Activated B cell treated with CpG ODN at 0.5 μM for 24 hours (primary cell): ENCODE data around the gene GOLIM4. TPM values are rescaled to one million over a fixed set of nuclear protein-coding genes. Genes with fewer than 3 reads are reported as not detected.

Experiments
- ATAC-seq: fragments of 200-7000 bp; cut with Tn5 transposase; one replicate; pipeline ENCODE4 v1.10.0; 2021; ENCODE audit warnings: low read depth, mild to moderate bottlenecking, moderate library complexity
- CTCF ChIA-PET: fragments of 350-600 bp; sonication (Branson Sonifier 250); formaldehyde crosslinking; loops from one replicate; lab custom pipeline; 2021; ENCODE audit warnings: antibody characterized with exemption; lab: Charles Lee
- POLR2A ChIA-PET: fragments of 350-600 bp; sonication (Branson Sonifier 250); formaldehyde crosslinking; loops from one replicate; lab custom pipeline; 2021; ENCODE audit warnings: antibody characterized with exemption; lab: Charles Lee
- DNase-seq: peaks from one replicate; pipeline ENCODE4 v3.0.0; 2022
- H3K27ac Mint-ChIP-seq: one replicate; pipeline ENCODE4 v1.8.0; 2020; ENCODE audit warnings: mixed read lengths
- H3K27me3 Mint-ChIP-seq: one replicate; pipeline ENCODE4 v1.8.0; 2021; ENCODE audit warnings: mixed read lengths
- H3K36me3 Mint-ChIP-seq: one replicate; pipeline ENCODE4 v1.8.0; 2021; ENCODE audit warnings: low read depth, mixed read lengths
- H3K4me1 Mint-ChIP-seq: one replicate; pipeline ENCODE4 v1.8.0; 2021; ENCODE audit warnings: mixed read lengths
- H3K4me3 Mint-ChIP-seq: one replicate; pipeline ENCODE4 v1.8.0; 2020; ENCODE audit warnings: mild to moderate bottlenecking, mixed read lengths
- H3K9me3 Mint-ChIP-seq: one replicate; pipeline ENCODE4 v1.8.0; 2020; ENCODE audit warnings: mixed read lengths
- intact Hi-C: fragments of 100-400 bp; cut with micrococcal nuclease; formaldehyde crosslinking; loops from one replicate; pipeline ENCODE4 v1.15.1; 2024
- total RNA-seq: library from RNA; stranded (reverse); gene quantifications from 2 replicates; pipeline ENCODE4 v1.2.3, GENCODE V29; 2022
- TF ChIP-seq, protein P1 (sequence below): fragments of 200-600 bp; IDR thresholded peaks from one replicate; pipeline ENCODE4 v1.8.0; 2022; ENCODE audit warnings: antibody characterized with exemption, mild to moderate bottlenecking

Gene GOLIM4
- total RNA-seq, 1 donor from 2014 or later: 8.5 TPM

DNA sequence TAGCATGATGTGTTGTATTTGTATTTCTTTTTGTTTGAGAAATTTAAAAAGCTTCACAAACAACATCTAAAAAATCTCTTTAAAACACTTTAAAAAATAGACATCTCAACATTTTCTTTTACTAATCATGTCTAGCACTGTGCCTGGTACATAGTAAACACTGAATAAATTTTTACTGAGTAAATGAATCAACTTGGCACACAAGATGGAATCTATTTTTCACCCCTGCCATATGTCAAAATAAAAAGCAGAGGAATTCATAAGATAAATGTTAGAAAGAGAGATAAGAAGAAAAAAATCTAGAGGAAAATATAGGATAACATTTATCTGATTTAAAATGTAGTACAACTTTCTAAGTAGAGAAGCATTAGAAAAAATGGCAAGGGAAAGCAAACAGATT is 8.6 kb upstream of the GOLIM4 start:
- intact Hi-C loops: no loop called here
- TF ChIP-seq, protein P1, sequence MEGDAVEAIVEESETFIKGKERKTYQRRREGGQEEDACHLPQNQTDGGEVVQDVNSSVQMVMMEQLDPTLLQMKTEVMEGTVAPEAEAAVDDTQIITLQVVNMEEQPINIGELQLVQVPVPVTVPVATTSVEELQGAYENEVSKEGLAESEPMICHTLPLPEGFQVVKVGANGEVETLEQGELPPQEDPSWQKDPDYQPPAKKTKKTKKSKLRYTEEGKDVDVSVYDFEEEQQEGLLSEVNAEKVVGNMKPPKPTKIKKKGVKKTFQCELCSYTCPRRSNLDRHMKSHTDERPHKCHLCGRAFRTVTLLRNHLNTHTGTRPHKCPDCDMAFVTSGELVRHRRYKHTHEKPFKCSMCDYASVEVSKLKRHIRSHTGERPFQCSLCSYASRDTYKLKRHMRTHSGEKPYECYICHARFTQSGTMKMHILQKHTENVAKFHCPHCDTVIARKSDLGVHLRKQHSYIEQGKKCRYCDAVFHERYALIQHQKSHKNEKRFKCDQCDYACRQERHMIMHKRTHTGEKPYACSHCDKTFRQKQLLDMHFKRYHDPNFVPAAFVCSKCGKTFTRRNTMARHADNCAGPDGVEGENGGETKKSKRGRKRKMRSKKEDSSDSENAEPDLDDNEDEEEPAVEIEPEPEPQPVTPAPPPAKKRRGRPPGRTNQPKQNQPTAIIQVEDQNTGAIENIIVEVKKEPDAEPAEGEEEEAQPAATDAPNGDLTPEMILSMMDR: no peak
- no peak for DNase-seq
- ATAC-seq: no peak
- ChIA-PET POLR2A (no interaction called here), CTCF (no interaction called here)
- peaks cover 2% of the 10 kb centered on the region for H3K9me3 Mint-ChIP-seq
- H3K27me3 Mint-ChIP-seq: peaks cover 5% of the 10 kb centered on the region
- no peaks in the 10 kb centered on the region for H3K4me1 Mint-ChIP-seq
- no peak overlapping the region for H3K4me3 Mint-ChIP-seq
- no peaks in the 10 kb centered on the region for H3K36me3 Mint-ChIP-seq
- no peak overlapping the region for H3K27ac Mint-ChIP-seq

DNA sequence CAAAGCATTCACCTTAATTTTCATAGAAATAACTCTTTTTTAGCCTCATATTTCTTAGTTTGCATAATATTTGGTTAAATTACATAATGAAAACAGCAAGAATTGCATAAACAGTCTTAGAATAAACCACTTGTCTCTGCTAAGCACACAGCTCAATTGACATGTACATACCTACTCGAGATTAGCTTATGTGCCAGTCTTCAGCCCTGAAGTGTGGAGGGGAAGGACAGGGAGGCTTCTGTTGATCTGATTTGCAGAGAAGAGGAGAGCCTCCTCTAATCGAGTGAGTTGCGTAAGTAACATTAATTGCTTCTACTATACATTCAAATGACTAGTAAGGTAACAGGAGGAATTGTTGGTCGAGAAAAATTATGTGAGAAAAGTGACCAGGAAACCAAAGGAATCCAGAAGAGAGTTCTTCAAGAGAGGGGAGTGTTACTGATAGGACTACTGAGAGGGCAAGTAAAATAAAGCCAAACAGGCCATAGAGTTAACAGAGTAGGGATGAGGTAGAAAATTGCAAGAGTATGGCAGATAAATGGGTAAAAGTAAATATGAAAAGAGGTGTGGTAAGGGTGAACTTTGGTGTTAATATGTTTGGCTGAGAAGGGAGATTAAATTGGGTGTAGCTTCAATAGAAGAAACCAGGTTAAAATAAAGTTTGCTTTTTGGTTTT is 7.1 kb upstream of the GOLIM4 start:
- Mint-ChIP-seq H3K4me1 (no peaks in the 10 kb centered on the region), H3K4me3 (no peak overlapping the region), H3K27me3 (peaks cover 6% of the 10 kb centered on the region), H3K27ac (no peak overlapping the region), H3K36me3 (no peaks in the 10 kb centered on the region), H3K9me3 (peaks cover 2% of the 10 kb centered on the region)
- ATAC-seq (no peak), DNase-seq (no peak)
- TF ChIP-seq, protein P1: no peak
- POLR2A ChIA-PET: no interaction called here
- intact Hi-C loops: no loop called here
- CTCF ChIA-PET: interaction anchor here (0.7 kb wide), 1 partner anchor 16 kb away, joined by 3 read pairs; no protein-coding TSS in a partner anchor

GRCh38 chr3:168100777-168101492 is 5.2 kb upstream of the GOLIM4 start:
- ChIA-PET POLR2A (no interaction called here), CTCF (no interaction called here)
- Mint-ChIP-seq H3K36me3 (no peaks in the 10 kb centered on the region), H3K9me3 (no peaks in the 10 kb centered on the region), H3K27me3 (peaks cover 3% of the 10 kb centered on the region), H3K27ac (no peak overlapping the region), H3K4me3 (no peak overlapping the region), H3K4me1 (peaks cover 8% of the 10 kb centered on the region)
- intact Hi-C loops: no loop called here
- ATAC-seq (no peak), DNase-seq (no peak)
- TF ChIP-seq, protein P1: no peak

GRCh38 chr3:168097381-168097780 is 1.7 kb upstream of the GOLIM4 start:
- no peak overlapping the region for H3K27ac Mint-ChIP-seq
- POLR2A ChIA-PET: interaction anchor here (0.7 kb wide), 1 partner anchor 42 kb away, joined by 3 read pairs; no protein-coding TSS in a partner anchor
- H3K27me3 Mint-ChIP-seq: peaks cover 2% of the 10 kb centered on the region
- TF ChIP-seq, protein P1: no peak
- no peaks in the 10 kb centered on the region for H3K9me3 Mint-ChIP-seq
- H3K4me3 Mint-ChIP-seq: no peak overlapping the region
- peaks cover 8% of the 10 kb centered on the region for H3K36me3 Mint-ChIP-seq
- no peak for DNase-seq
- intact Hi-C loops: loop anchor here (5.0 kb wide), 3 partner anchors 255 to 1565 kb away; partner anchors contain the start of genes MECOM and ZBBX
- peaks cover 25% of the 10 kb centered on the region for H3K4me1 Mint-ChIP-seq
- ATAC-seq: no peak
- CTCF ChIA-PET: no interaction called here

GRCh38 chr3:168096210-168096652 is 507 bp upstream of the GOLIM4 start:
- Mint-ChIP-seq H3K4me1 (peaks cover 25% of the 10 kb centered on the region), H3K9me3 (no peaks in the 10 kb centered on the region), H3K4me3 (peak overlapping the region; percentile 85), H3K36me3 (peaks cover 8% of the 10 kb centered on the region), H3K27ac (peak overlapping the region; percentile 83), H3K27me3 (peaks cover 2% of the 10 kb centered on the region)
- ATAC-seq (peak; percentile 7), DNase-seq (no peak)
- intact Hi-C loops: loop anchor here (5.0 kb wide), 3 partner anchors 254 to 1566 kb away; partner anchors contain the start of genes MECOM and ZBBX
- POLR2A ChIA-PET: interaction anchor here (1.1 kb wide), 1 partner anchor 9 kb away, joined by 3 read pairs; no protein-coding TSS in a partner anchor
- CTCF ChIA-PET: no interaction called here
- TF ChIP-seq, protein P1: no peak
